Activated T-helper 1 cell treated with anti-CD3 and anti-CD28 coated beads, Interleukin-2, amount 50 U/mL, for 16 hours (primary cell): ENCODE results near the gene RPS6KB1.
"Not testable (repeated sequence)": the region's sequence is repeated elsewhere in the genome, so short reads cannot be mapped to it uniquely, and the experiment has no call there.

Source experiments
- DNase-seq, 2 donors: peaks; one replicate each; pipeline ENCODE4 v3.0.0-alpha.2; 2020; ENCODE audit warnings: low read depth in 1 of 2, low spot score in 1 of 2

Gene RPS6KB1

DNA sequence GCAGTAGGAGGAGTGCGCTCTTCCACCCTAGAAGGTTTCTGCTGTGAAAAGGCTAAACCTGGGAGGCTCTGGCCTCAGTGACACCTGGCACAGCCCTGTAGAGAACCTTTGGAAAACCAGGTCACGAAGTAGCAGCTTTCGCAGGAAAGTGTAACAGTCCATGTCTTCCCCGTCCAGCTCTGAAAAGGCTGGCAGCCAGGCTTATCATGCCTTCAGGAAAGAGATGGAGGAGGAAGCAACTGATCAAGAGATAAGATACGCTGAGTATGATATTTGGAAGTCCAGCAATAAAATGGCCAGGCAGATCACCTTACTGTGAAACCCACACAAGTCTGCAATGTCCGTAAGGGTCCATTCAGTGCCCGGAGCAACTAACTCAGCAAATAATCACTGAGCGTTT, 22.4 kb upstream of the RPS6KB1 start:
- DNase-seq: no peak

DNA sequence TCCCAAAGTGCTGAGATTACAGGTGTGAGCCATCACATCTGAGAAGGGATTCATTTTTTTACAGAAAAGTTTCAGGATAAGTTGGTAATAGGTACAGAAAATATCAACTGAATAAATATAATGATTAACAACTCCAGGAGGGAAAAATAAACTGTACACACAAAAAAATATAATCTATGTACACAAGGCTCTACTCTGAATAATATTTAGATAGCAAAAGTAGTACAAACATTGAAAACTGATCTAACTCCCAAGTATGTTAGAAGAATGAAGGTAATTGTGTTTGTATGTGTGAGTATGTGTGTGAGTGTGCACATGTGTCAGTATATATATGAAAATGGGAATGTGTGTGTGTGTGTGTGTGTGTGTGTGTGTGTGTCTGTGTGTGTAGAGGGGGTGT, 20.6 kb upstream of the RPS6KB1 start:
- DNase-seq: no peak

DNA sequence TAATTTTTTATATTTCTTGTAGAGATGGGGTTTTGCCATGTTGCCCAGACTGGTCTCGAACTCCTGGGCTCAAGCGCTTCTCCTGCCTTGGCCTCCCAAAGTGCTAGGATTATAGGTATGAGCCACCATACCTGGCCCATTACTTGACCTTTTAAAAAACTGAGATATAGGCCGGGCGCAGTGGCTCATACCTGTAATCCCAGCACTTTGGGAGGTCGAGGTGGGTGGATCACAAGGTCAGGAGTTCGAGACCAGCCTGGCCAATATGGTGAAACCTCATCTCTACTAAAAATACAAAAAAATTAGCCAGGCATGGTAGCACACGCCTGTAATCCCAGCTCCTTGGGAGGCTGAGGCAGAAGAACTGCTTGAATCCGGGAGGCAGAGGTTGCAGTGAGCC, 19.5 kb upstream of the RPS6KB1 start:
- DNase-seq: not testable (repeated sequence)

DNA sequence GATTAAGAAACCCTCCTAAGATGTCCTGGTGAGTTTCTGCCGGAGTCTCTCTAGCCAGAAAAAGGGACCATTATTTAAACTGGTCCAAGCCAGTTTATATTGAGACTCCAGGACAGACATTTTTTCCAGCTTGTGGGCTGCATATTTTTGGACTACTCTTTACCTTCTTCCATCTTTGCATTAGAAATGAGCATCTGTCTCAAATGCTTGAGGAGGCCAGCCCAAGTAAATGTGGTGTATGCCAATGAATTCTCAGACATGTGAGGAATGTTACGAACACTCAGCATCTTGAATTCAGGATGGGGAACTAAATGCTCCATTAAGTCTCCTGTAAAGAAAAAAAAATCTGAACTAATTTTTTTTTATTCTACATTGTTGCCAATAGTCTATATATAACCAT, 18.5 kb upstream of the RPS6KB1 start:
- no peak for DNase-seq

DNA sequence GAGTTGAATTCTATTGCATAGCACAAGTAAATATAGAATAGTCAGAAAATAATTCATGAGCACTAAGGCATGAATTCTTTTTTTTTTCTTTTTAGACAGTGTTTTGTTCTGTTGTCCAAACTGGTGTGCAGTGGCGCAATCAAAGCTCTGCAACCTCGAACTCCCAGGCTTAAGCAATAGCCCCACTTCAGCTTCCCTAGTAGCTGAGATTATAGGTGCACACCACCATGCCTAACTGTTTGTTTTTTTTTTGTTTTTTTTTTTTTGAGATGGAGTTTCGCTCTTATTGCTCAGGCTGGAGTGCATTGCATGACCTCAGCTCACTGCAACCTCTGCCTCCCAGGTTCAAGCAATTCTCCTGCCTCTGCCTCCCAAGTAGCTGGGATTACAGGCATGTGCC, 16.8 kb upstream of the RPS6KB1 start:
- no peak for DNase-seq

DNA sequence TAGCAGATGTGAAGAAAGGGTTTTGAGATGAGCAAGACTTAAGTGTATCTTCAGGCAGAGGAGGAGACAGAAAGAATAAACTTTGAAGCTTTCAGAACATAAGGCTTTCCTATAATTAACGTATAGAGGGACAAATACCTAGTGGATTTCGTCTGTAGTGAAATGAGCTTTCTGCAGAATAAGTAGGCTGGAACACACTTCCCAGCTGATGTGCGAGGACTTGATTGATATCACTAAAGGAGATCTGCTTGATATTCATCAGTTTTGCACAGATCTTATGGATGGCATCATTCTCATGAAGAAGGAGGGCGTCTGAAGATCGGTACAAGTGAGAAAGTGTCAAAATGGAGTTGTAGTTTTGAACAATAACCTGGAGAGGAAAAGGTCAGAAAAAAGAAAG, 15.0 kb upstream of the RPS6KB1 start:
- no peak for DNase-seq

DNA sequence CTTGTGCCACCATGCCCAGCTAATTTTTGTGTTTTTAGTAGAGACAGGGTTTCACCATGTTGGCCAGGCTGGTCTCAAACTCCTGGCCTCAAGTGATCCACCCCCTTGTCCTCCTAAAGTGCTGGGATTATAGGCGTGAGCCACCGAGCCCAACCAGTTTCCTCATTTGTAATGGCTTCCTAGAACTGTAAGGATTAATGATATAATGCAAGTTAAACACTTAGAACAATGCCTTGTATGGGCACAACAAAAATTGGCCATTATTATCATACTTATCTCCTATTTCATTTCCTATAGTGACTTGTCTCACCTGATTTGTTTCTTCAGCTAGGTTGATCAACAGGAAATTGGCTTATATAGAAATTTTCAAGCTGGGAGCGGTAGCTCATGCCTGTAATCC, 14.3 kb upstream of the RPS6KB1 start:
- DNase-seq: no peak

DNA sequence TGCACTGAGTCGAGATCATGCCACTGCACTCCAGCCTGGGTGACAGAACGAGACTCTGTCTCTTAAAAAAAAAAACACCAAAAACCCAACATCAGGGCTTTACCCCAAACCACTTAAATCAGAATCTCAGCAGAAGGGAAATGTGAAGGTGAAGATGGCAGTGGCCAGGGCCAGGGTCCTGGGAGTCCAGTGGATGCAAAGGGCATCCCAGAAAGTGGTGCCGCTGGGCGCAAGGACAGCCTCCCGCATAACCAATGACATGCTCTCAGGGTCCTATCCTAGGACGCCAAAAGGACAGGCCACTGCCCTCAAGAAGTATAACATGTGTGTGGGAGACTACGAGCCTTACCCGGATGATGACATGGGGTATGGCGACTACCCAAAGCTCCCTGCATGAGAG, 8.1 kb upstream of the RPS6KB1 start:
- DNase-seq: no peak

DNA sequence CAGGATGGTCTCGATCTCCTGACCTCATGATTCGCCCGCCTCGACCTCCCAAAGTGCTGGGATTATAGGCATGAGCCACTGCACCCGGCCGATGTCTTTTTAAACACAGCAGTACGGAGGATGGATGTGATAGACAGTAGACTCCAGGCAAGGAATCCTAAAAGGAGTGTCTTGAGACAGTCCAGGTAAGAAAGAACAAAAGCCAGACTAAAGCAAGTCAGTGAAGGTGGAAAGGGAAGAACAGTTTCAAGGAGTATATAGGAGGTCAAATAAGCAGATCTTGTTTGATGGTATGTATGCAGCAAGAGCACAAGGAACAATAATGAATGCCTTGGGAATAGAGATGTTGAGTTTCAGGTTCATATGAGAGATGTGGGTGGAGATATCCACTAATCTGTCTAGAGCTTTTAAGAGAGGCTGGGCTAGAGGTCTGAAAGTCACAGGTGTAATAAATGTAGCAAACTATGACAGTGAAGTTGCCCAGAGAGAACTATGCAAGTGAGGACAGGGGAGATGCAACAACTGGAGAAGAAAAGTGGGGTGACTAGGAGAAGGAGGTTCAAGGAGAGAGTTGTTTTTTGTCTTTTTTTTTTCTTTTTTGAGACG, 4.7 kb upstream of the RPS6KB1 start:
- DNase-seq: no peak

DNA sequence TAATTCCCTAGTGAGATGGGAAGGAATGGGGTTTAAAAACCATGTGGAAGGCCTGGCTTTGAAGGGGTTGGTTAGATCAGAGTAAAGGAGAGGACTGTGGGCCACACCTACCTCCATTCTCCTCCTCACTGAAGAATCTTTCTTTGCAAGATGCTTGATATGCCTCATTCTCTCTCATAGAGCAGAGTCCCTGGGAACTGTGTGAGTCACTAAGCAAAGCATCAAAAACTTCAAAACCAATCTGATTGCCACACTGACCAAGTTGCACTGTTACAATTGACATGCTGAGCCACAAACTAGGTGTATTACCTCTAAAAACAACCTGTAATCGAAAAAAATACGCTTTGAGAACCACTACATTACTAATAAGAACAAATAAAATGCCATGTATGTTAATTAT, 2.2 kb upstream of the RPS6KB1 start:
- no peak for DNase-seq

DNA sequence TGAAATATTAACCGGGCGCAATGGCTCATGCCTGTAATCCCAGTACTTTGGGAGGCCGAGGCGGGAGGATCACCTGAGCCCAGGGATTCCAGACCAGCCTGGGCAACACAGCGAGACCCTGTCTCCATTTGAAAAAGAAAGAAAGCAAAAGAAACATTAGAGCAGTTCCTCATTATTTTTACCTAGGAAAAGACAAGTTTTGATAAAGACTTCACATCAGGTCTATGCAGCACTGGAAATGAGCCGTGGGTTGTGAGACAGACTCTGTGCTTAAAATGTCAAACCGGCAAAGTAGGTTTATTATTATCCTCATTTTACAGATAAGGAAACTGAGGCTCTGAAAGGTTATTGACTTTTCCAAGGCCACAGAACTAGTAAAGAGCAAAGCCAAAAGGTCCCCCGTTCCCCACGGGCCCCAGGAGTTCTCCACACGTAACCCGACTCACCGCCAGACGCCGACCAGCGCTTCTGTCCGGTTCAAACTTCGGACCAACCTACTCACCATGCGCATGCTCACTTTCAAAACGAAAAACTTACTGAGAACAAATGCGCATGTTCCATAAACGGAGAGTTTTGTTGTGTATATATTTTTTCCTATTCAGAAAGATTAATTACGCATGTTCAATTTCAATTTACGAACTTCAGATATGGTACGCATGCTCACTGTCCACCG, 534 bp upstream of the RPS6KB1 start:
- DNase-seq: no peak

DNA sequence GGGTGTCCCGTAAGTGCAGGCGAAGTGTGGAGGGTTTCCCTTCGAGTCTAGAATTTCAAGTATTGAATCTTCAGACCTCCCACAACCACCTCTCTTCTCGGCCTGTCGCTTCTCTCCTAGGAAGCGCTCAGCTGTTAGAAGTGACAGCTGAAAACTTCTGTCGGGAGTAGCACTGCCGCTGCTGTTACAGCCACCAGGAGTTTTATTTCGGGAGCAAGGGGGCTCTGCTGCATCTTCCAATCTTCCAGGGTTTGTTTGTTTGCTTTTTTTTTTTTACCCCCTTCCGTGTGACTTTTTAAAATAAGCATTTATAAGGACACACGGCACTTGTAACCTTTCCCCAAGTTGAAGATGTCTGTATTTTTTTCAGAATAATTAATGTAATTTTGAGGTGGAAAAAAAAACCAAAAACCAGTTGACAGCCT, 767 bp downstream of the RPS6KB1 start:
- peak in 1 of 2 donors; percentile 6 for DNase-seq

DNA sequence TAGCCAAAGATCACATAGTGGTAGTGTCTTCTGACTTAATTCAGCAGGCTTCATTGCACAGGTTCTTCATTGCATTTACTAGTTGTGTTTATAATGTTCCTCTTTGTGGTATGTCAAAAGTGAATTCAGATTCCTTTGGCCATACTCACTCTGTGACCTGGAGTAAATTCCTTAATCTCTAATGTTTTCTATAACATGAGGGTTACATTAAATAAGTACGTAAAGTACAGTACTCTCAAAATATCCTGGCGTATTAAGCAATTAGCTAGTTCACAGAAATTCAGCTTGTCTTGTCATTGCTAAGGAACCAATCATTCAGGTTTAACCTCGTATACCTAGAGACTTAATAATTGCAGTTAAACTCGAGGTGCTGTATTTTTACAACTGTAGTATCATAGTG, 4.2 kb downstream of the RPS6KB1 start:
- no peak for DNase-seq

DNA sequence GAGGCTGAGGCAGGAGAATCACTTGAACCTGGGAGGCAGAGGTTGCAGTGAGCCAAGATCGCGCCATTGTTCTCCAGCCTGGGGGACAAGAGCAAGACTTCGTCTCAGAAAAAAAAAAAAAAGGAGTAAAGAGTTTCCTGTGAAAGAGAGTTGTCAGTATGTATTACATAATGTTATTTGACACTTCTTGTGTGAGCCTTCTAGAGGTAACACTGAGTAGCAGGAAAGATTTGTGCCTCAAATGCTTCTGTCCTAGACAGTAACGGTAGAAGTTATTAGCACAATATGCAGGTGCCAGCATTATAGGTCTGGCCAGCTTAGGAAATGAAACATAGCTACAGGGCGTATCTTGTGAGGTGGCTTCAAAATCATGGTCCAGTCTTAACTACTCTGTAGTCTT, 6.2 kb downstream of the RPS6KB1 start:
- no peak for DNase-seq

DNA sequence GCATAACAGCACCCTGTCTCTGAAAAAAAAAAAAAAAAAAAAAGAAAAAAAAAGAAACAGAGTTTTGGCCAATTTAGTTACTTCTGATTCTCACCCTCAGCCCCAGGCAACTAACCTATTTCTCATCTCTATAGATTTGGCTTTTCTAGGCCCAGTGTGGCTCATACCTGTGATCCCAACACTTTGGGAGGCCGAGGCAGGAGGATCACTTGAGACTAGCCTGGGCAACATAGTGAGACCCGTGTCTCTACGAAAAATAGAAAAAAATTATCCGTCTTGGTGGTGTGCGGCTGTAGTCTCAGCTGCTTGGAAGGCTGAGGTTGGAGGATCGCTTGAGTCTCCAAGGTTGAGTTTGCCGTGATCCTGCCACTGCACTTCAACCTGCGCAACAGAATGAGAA, 8.7 kb downstream of the RPS6KB1 start:
- no peak for DNase-seq

DNA sequence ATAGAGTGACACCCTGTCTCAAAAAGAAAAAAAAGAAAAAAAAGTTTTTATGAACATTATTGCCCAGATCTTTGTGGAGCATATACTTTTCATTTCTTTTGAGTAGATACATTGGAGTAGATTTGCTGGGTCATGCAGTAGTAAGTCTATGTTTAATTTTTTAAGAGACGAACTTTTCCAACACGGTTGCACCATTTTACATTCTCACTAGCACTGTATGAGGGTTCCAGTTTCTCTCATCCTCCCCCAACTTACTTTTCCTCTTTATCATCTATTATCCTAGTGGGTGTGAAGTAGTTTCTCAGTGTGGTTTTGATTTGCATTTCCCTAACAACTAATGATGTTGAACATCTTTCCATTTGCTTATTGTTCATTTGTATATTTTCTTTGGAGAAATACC, 10.5 kb downstream of the RPS6KB1 start:
- no peak for DNase-seq

DNA sequence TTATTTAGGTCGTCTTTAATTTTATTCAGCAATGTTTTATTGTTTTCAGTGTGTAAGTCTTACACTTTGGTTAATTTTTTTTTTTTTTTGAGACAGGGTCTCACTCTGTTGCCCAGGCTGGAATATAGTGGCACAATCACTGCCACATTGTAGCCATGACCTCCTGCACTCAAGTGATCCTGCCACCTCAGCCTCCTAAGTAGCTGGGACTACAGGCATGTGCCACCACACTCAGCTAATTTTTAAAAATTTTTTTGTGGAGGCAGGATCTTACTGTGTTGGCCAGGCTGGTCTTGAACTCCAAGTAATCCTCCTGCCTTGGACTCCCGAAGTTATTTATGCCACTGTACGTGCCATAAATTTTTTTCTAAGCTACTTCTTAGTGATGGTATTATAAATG, 14.5 kb downstream of the RPS6KB1 start:
- DNase-seq: no peak

DNA sequence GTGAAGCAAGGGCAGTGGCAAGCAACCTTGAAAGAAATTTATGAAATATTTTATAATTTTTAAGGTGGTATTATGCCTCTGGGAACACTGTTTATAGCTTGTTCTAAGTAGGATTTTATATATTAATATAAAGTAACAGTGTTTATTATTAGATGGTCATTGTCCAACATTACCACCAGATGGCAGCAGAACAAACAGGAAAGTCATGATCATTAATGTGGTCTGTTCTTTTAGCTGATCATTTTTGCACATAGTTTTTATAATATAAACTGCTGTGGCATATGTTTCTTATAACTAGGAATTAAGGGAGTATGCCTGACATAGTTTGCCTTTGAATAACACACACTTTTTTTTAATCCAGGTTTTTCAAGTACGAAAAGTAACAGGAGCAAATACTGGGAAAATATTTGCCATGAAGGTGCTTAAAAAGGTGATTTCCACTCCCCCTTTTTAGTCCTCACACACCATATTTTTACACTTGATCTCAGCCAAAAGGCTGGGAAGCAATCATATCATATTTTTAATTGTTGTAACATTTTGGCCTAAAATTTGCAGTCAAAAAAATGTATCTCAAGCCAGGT, 21.4 kb downstream of the RPS6KB1 start:
- no peak for DNase-seq

DNA sequence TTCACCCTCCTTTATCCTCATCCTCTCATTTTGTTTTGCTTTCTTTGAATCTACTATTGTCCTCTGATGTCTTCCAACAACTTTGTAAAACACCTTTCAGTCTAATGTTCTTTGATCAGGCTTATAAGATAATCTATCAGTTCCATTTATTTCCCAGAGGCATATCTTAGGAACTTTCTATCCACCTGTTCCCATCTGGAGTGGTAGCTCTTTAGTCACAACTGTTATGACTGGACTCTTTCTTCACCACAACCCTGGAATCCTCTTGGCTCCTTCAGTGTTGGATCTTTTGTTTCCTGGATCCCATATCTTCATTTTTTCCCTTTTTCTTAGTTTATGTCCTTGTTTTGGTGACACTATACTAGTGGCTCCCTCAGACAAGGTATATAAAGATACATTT, 23.5 kb downstream of the RPS6KB1 start:
- no peak for DNase-seq

DNA sequence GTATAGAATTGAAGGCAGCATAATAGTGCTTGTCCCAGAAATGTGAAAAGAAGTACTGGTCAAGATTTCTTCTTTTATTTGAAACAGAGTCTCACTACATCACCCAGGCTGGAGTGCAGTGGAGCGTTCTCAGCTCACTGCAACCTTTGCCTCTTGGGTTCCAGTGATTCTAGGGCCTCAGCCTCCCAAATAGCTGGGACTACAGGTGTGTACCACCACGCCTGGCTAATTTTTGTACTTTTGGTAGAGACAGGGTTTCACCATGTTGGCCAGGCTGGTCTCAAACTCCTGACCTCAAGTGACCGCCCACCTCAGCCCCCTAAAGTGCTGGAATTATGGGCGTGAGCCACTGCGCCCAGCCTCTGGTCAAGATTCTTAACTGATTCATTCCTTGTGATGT, 27.7 kb downstream of the RPS6KB1 start:
- DNase-seq: not testable (repeated sequence)

DNA sequence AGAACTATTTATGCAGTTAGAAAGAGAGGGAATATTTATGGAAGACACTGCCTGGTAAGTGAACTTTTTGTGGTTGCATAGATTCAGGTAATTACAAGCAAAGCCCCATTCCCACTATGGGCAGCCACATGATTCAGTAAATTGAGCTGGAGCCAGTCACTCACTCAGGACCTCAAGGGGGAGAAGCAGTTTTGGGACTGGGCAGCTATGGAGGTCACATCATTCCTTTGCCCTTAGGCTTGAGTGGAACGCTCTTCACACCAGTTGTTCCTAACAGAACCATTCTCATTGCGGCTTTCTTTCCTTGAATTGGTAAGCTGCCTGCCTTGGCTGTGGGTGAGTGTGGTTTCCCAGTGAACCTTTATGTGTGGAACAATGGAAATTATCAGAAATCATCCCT, 37.2 kb downstream of the RPS6KB1 start:
- not testable (repeated sequence) for DNase-seq

DNA sequence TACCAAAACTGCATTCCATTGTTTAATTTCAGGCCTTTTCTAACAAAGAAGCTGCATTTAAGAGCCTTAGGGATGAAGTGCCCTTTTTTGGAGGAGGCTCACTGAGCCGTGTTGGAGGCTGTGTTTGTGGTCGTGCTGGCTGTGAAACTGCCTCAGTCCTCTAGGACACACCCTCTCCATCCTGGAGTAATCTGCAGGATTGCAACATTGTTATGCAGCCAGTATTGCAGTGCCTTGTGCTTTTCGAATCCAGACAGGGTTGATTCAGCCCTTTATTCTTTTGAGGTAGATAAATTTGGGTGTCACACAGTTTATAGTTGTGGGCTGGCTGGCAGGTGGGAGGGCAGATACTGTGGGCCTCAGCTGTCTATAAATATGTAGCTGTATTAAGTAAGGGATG, 37.8 kb downstream of the RPS6KB1 start:
- not testable (repeated sequence) for DNase-seq

DNA sequence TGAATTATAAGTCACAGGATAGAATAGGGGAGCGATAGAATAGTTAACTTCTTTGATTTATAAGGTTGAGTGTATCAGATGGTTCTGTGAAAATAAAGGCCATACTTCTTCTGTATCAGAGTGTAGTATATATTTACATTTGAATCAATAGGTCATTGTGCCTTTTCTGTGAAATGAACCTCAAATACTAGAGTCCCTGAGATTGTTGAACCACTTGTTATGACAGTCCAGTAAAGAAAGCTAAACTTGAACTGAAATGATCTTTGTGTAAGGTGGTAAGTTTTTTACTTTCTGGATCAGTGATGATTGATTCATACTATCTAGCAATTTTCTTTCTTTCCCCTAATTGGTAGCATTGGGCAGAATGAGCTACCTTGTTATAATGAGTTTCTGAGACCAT, 40.4 kb downstream of the RPS6KB1 start:
- not testable (repeated sequence) for DNase-seq
